ENCODE measurements around the gene TLCD2. TPM values are rescaled to one million over a fixed set of nuclear protein-coding genes. Genes with fewer than 3 reads are reported as not detected.

TLCD2 gene
- total RNA-seq, 1 donor from 2014 or later, result 7.5 TPM

GRCh38 chr17:1732833-1733321 is 22.7 kb upstream of the TLCD2 start:
- TF ChIP-seq CTCF (IDR thresholded peaks at IDR 0.05), result no peak
- intact Hi-C loops (cut with DNase I), result no loop called here
- Histone ChIP-seq H3K36me3 (peaks cover 25 to 62% of the 10 kb centered on the region in 2 donors), H3K27me3 (no peaks in the 10 kb centered on the region), H3K4me1 (no peaks in the 10 kb centered on the region), H3K27ac (no peak overlapping the region), H3K9me3 (no peaks in the 10 kb centered on the region), H3K4me3 (no peak overlapping the region)
- no peak for DNase-seq (ENCODE audit: low spot score in 2 of 2)

- H3K36me3 ChIP-seq, result peaks cover 26 to 62% of the 10 kb centered on the region in 2 donors
- TF ChIP-seq CTCF (IDR thresholded peaks at IDR 0.05), result no peak
- no peak overlapping the region for H3K4me3 ChIP-seq
- H3K9me3 ChIP-seq, result no peaks in the 10 kb centered on the region
- no peak overlapping the region for H3K27ac ChIP-seq
- intact Hi-C loops (cut with DNase I), result no loop called here
- no peak for DNase-seq (ENCODE audit: low spot score in 2 of 2)
- H3K27me3 ChIP-seq, result no peaks in the 10 kb centered on the region
- no peaks in the 10 kb centered on the region for H3K4me1 ChIP-seq
Observed at GRCh38 chr17:1732241-1732832, 22.2 kb upstream of the TLCD2 start.

GRCh38 chr17:1731194-1731506 is 21.0 kb upstream of the TLCD2 start:
- Histone ChIP-seq H3K27me3 (no peaks in the 10 kb centered on the region), H3K36me3 (peaks cover 27 to 66% of the 10 kb centered on the region in 2 donors), H3K4me3 (no peak overlapping the region), H3K4me1 (no peaks in the 10 kb centered on the region), H3K27ac (peak overlapping the region in 1 of 2 donors; percentile 79), H3K9me3 (no peaks in the 10 kb centered on the region)
- no peak for DNase-seq (ENCODE audit: low spot score in 2 of 2)
- TF ChIP-seq CTCF (IDR thresholded peaks at IDR 0.05), result no peak
- intact Hi-C loops (cut with DNase I), result no loop called here

GRCh38 chr17:1730326-1731193 is 20.4 kb upstream of the TLCD2 start:
- DNase-seq (ENCODE audit: low spot score in 2 of 2), result peak in 1 of 2 donors; percentile 85
- H3K36me3 ChIP-seq, result peaks cover 24 to 65% of the 10 kb centered on the region in 2 donors
- intact Hi-C loops (cut with DNase I), result no loop called here
- H3K27me3 ChIP-seq, result no peaks in the 10 kb centered on the region
- no peak overlapping the region for H3K4me3 ChIP-seq
- H3K9me3 ChIP-seq, result no peaks in the 10 kb centered on the region
- peak overlapping the region; percentile 15 to 79 for H3K27ac ChIP-seq
- H3K4me1 ChIP-seq, result peaks cover 0 to 1% of the 10 kb centered on the region in 2 donors
- TF ChIP-seq CTCF (IDR thresholded peaks at IDR 0.05), result no peak

- intact Hi-C loops (cut with DNase I), result no loop called here
- Histone ChIP-seq H3K4me1 (peaks cover 0 to 7% of the 10 kb centered on the region in 2 donors), H3K9me3 (no peaks in the 10 kb centered on the region), H3K36me3 (peaks cover 24 to 60% of the 10 kb centered on the region in 2 donors), H3K27ac (no peak overlapping the region), H3K27me3 (no peaks in the 10 kb centered on the region), H3K4me3 (no peak overlapping the region)
- TF ChIP-seq CTCF (IDR thresholded peaks at IDR 0.05), result no peak
- no peak for DNase-seq (ENCODE audit: low spot score in 2 of 2)
Observed at GRCh38 chr17:1729966-1730325, 19.8 kb upstream of the TLCD2 start.

All from ascending aorta (tissue), 2 donors.